Measurements from ENCODE around the gene TMEM11.
"Not testable (repeated sequence)": the region's sequence is repeated elsewhere in the genome, so short reads cannot be mapped to it uniquely, and the experiment has no call there.

The TMEM11 gene

GRCh38 chr17:21211825-21212479 lies 2.0 kb downstream of the TMEM11 start:
- DNase-seq (ENCODE audit: low read depth in 3 of 3) = no peak

GRCh38 chr17:21210411-21211076 lies 3.4 kb downstream of the TMEM11 start:
- DNase-seq (ENCODE audit: low read depth in 3 of 3) = no peak

DNA sequence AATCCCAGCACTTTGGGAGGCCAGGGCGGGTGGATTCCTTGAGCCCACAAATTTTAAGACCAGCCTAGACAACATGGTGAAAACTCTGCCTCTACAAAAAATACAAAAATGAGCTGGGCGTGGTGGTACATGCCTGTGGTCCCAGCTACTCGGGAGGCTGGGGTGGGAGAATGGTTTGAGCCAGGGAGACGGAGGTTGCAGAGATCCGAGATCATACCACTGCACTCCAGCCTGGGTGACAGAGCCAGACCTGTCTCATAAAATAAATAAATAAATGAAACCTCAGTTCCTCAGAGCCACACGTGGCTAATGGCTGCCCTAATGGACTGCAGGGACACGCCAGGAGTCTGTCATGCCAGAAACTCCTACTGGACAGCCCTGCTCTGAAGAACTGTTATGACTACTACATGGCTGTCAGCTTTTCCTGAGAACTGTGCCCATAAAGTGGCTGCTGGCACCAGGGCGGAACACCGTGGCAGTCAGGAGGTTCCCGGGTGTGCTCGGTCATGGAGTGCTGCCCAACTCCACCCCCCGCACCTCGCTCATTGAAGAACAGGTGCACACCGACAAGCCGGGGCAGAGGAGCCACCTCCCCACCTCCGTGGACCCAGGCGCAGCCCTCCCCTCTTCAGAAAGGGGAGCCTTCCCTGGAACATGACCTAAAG lies 4.3 kb downstream of the TMEM11 start:
- no peak for DNase-seq (ENCODE audit: low read depth in 3 of 3)

DNA sequence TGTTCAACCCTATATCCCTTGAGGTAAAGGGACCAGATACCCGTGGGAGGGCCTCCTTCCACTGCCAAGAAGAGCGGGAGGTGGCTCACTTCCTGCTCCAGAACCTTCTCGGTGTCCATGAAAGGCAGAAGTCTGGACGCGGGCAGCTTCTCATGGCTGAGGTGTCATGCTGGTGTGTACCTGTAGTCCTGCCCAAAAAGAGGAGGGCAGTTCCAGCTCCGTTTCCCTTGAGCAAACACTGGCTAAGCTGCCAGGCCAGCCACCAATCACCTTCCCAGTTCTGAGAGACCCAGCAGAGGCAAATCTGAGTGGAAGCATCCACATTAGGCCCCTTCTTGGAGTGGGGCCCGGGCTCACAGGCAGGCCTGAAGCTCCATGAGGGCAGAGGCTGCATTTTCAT lies 5.6 kb downstream of the TMEM11 start:
- no peak for DNase-seq (ENCODE audit: low read depth in 3 of 3)

DNA sequence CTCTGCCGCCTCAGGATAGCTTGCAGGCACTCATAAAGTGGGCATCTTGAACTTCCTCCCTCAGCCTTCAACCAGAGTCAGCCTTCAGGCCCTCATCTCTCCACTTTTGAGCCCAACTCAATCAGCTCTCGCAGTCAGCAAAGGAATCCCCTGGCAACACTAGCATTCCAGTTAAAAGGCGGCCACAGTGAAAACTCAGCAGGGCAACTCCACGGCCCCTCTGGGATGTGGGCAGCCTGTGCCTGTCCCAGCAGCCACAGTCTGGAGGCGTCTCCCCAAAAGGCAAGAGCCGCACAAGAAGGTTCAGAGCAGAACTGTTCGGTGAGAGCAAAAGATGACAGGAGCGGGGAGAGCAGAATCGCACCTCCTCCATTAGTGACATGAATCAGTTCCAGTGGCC lies 9.0 kb downstream of the TMEM11 start:
- DNase-seq (ENCODE audit: low read depth in 3 of 3) = no peak

DNA sequence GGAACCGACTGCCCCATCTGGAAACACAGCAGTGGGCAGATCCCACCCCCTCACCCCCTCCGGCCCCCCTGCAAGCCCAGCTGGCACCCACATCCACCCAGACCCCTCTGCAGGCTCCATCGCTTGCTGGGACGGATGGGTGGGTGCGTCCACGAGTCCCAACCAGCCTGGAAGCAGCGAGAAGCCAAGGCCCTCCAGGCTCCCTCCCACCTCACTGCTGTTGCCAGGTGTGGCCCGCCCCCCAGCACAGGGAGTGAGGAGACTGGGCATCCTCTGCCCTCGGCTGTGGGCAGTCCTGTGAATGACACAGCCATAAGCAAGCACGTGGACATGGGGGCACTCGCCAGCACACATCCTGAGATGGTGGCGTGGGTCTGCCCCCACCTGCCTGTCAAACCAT lies 11.4 kb downstream of the TMEM11 start:
- no peak for DNase-seq (ENCODE audit: low read depth in 3 of 3)

- no peak for DNase-seq (ENCODE audit: low read depth in 3 of 3)
Observed at GRCh38 chr17:21201874-21202273, 12.1 kb downstream of the TMEM11 start.

DNA sequence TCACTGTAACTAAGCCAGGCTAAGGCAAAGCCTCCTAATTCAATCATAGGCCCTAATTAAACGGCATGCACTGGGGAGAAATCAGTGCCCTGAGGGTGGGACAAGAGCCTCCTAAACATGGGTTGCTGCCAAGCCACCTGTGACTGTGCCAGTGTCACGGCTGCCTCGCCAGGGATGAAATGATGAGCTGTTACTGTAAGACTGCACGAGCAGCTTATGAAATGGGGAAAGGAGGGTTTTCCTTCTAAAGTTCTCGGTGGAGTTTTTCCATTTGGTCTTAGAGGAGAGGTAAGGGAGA lies 12.7 kb downstream of the TMEM11 start:
- no peak for DNase-seq (ENCODE audit: low read depth in 3 of 3)

GRCh38 chr17:21200590-21201297 lies 13.2 kb downstream of the TMEM11 start:
- no peak for DNase-seq (ENCODE audit: low read depth in 3 of 3)

DNA sequence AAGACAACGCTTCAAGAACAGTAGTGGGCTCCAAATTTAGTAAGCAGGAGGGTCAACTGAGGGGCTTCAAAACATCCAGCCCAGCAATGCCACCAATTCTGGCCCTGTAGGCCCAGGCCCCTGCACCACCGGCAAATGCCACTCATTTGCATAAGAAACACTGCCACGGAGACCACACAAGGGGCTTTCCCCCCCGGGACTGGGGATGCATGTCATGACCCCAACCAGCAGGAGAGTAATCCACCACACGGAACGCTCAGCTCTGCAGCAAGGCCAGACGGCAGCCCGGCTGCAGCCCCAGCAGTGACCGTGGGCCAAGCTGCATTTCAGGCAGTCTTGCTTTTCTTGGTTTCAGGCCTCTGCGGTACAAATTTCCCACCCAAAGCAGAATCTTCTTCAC lies 14.1 kb downstream of the TMEM11 start:
- no peak for DNase-seq (ENCODE audit: low read depth in 3 of 3)

DNA sequence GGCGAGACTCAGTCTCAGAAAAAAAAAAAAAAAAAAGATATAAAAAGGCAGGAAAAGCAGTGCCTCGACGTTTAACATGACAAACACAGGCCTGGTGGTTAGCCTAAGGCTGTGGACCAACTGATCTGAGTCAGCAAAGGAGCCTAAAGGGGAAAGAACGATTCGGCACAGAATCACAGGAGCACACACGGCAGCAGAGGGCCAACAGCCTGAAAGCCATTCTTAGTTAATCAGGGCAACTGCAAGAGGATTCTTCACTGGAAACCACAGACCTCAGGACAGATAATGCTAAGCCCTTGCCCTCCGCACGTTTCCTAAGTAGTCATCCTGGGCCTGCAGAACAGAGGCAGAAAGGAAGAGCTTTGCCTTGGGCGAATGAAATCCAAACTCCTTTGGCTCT lies 14.7 kb downstream of the TMEM11 start:
- no peak for DNase-seq (ENCODE audit: low read depth in 3 of 3)

GRCh38 chr17:21198411-21198810 lies 15.6 kb downstream of the TMEM11 start:
- DNase-seq (ENCODE audit: low read depth in 3 of 3) = no peak

- no peak for DNase-seq (ENCODE audit: low read depth in 3 of 3)
Observed at GRCh38 chr17:21196126-21196525, 17.8 kb downstream of the TMEM11 start.

DNA sequence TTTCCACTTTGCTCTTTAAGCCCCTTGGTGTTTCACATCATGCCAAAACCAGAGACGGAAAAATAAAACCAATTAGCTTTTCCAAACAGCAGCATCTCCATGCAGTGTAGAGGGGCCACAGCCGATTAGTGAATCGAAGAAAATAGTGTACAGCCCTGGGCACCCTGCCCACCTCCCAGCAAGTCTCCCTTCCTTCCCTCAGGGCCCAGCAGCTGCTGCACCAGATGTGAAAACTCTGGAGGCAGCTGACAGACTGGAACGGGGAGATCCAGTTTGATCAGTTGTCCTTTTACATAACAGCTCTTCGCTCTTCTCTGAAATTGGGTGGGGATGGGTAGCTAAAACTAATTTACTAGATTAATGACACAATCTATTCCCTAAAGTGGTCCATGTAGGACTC lies 19.3 kb downstream of the TMEM11 start:
- no peak for DNase-seq (ENCODE audit: low read depth in 3 of 3)

DNA sequence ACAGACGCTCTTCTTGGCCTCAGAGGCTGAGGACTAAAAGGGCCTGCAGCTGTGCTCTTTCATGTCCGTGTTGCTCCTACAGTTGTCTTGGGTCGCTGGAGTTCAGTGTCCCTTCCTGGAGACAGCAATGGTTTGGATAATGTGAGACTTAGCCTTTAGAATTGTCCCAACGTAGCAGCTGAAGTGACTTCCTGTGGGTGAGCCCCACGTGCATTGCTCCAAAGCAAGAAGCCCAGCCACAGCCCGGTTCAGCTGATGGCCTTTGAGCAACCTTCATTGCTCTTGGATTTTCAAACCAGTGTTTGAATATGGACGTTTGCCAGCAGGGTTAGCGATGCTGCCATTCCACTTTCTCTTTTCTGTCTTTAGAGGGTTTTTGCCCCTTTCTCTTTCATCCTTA lies 19.7 kb downstream of the TMEM11 start:
- DNase-seq (ENCODE audit: low read depth in 3 of 3) = no peak

- no peak for DNase-seq (ENCODE audit: low read depth in 3 of 3)
Observed at GRCh38 chr17:21193031-21193430, 20.9 kb downstream of the TMEM11 start.

GRCh38 chr17:21192414-21192813 lies 21.5 kb downstream of the TMEM11 start:
- not testable (repeated sequence) for DNase-seq (ENCODE audit: low read depth in 3 of 3)

GRCh38 chr17:21191698-21192097 lies 22.3 kb downstream of the TMEM11 start:
- DNase-seq (ENCODE audit: low read depth in 3 of 3) = no peak

DNA sequence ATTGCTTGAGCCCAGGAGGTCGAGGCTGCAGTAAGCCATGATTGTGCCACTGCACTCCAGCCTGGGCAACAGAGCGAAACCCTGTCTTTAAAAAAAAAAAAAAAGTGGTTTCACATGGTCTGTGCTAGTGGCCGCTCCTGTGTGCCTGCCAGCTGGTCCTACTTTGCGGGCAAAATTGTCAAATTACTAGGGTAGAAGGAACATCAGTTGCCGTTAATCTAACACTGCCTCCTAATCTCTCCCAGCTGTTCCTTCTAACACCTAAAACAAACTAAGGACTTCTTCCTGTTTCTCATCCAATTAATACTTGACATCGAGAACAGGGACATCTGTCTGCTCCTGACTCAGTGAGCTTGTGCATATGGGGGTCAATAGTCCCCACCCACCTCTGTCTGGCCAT lies 23.9 kb downstream of the TMEM11 start:
- no peak for DNase-seq (ENCODE audit: low read depth in 3 of 3)

DNA sequence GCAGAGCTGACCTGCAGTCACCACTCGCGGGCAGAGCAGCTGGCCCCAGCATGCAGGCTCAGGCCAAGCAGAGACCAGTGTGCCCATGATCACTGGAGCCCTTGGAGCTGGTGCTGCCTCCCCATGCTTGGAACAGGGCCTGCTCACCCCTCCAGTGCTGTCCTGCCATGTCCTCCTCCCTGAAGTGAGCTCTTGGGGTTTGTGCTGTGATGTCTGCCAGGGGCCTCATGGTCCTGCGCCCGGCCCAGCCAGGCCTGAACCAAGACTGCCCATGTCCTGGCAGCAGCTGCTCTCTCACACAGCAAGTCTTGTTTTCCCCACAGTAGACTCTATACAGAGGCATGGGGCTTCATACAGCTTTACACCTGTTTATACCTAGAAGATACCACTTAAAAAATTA lies 24.6 kb downstream of the TMEM11 start:
- no peak for DNase-seq (ENCODE audit: low read depth in 3 of 3)

DNA sequence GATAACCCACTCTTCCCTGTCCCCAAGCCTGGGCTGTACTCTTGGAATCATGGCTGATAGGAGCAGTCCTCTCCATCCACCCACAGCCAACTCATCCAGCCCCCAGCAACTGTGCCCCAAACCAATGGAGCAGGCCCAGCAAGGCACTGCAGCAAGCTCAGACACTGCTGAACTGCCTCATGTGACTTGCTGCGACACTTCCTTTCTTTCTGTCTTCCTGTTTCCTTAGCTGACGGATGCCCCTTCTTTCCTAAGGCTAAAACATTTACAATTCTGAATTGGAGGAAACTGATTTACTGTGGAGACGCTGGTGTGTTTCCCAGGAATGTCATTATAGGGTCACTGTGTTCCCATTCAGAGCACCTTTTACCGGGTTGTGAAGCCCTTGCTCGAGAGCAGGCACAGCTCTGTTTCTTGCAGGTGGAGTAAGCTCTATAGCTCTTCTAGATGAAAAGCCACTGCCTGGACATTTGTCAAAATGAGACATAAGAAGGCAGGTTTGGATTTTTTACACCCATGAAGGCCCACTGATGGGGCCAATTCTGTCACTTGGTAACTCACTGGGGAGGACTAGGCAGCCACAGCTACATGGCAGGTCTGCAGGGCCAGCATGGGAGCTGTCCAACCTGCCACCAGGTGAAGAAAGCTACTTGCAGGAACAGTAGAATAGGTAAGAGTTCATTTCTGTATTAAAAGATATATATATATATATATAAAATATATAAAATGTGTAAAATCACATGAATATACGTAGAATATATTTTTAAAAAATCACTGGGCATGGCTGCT lies 27.4 kb downstream of the TMEM11 start:
- DNase-seq (ENCODE audit: low read depth in 3 of 3) = no peak

DNA sequence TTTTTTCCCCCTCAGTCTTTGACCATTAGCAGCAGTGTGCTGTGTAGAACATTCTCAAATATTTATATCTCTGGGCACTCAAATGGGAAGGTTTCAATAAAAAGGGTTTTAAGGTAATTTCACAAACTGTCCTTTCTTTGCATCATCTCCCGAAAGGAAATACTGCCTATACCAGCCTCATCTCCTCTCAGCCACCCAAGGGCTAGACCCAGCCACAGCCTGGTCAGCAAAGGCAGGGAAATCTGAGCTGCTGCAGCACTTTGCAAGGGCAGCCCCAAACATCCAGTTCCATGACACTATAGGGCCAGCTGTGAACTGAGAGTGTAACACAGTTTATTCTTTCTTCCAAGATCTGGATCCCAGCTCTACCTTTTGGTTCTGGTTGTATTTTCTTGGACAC lies 28.9 kb downstream of the TMEM11 start:
- DNase-seq (ENCODE audit: low read depth in 3 of 3) = no peak

Data from stimulated activated CD4-positive, alpha-beta T cell treated with anti-CD3 and anti-CD28 coated beads, TNF-alpha, amount 100 ng/mL, for 24 hours (primary cell).